Activated CD8-positive, alpha-beta memory T cell treated with anti-CD3 and anti-CD28 coated beads for 24 hours (primary cell): Measurements from ENCODE around the gene ASCC1.
"Not testable (repeated sequence)": the region's sequence is repeated elsewhere in the genome, so short reads cannot be mapped to it uniquely, and the experiment has no call there.

Experiments used
- DNase-seq: peaks from one replicate; pipeline ENCODE4 v3.0.0-alpha.2; 2020

The ASCC1 gene

GRCh38 chr10:72167118-72167517 is 49.0 kb downstream of the ASCC1 start:
- no peak for DNase-seq

- DNase-seq, result no peak
Measured at GRCh38 chr10:72164617-72165016, 51.5 kb downstream of the ASCC1 start.

- DNase-seq, result no peak
Measured at GRCh38 chr10:72162978-72163377, 53.1 kb downstream of the ASCC1 start.

- DNase-seq, result no peak
Measured at GRCh38 chr10:72158176-72158575, 57.9 kb downstream of the ASCC1 start.

GRCh38 chr10:72156223-72156622 is 59.9 kb downstream of the ASCC1 start:
- DNase-seq, result no peak

- no peak for DNase-seq
Measured at GRCh38 chr10:72152286-72152685, 63.8 kb downstream of the ASCC1 start.

GRCh38 chr10:72150746-72151478 is 65.2 kb downstream of the ASCC1 start:
- not testable (repeated sequence) for DNase-seq

GRCh38 chr10:72147324-72147584 is 68.8 kb downstream of the ASCC1 start:
- DNase-seq, result not testable (repeated sequence)

- no peak for DNase-seq
Measured at GRCh38 chr10:72146559-72147323, 69.3 kb downstream of the ASCC1 start.

- no peak for DNase-seq
Measured at GRCh38 chr10:72146071-72146470, 70.0 kb downstream of the ASCC1 start.

- no peak for DNase-seq
Measured at GRCh38 chr10:72145657-72146056, 70.4 kb downstream of the ASCC1 start.

- DNase-seq, result no peak
Measured at GRCh38 chr10:72140850-72141249, 75.2 kb downstream of the ASCC1 start.

- no peak for DNase-seq
Measured at GRCh38 chr10:72140174-72140573, 75.9 kb downstream of the ASCC1 start.

GRCh38 chr10:72137583-72137982 is 78.5 kb downstream of the ASCC1 start:
- no peak for DNase-seq

GRCh38 chr10:72136225-72136624 is 79.9 kb downstream of the ASCC1 start:
- DNase-seq, result not testable (repeated sequence)

GRCh38 chr10:72134785-72135767 is 81.0 kb downstream of the ASCC1 start:
- DNase-seq, result no peak

GRCh38 chr10:72133517-72133916 is 82.6 kb downstream of the ASCC1 start:
- no peak for DNase-seq

- DNase-seq, result no peak
Measured at GRCh38 chr10:72132854-72133253, 83.2 kb downstream of the ASCC1 start.

GRCh38 chr10:72127571-72127970 is 88.5 kb downstream of the ASCC1 start:
- no peak for DNase-seq

GRCh38 chr10:72126872-72127232 is 89.2 kb downstream of the ASCC1 start:
- DNase-seq, result no peak

GRCh38 chr10:72126184-72126871 is 89.7 kb downstream of the ASCC1 start:
- no peak for DNase-seq

GRCh38 chr10:72124989-72125388 is 91.1 kb downstream of the ASCC1 start:
- no peak for DNase-seq

- no peak for DNase-seq
Measured at GRCh38 chr10:72124381-72124780, 91.7 kb downstream of the ASCC1 start.
